Measurements from ENCODE around the gene CA10. TPM values are rescaled to one million over a fixed set of nuclear protein-coding genes. Genes with fewer than 3 reads are reported as not detected.

The CA10 gene
- total and polyA plus RNA-seq, 9 of the 15 experiments (the other 6 are each of a cell fraction or from before 2014, with no cell fraction given): not detected

DNA sequence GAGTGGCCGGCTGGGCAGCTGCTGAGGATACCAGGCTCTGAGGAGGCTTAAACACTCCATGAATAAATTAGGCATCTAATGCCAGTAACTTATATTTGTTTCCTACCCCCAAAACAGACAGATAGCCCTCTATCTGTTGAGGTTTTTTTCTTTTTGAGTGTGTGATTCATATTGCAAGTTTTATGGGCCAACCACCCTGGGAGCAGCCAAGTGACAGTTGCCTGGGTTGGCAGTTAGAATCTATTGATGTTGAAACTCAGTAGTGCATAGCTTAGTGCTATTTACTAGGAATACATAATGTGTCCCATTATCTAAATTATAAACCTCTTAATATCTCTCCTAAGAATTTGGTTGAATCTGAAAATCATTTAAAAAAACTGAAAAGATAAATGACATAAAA is 397.4 kb downstream of the CA10 start:
- CTCF ChIA-PET (ENCODE audit: low intra/inter-chr PET ratio): no interaction called here
- H3K9ac ChIP-seq (ENCODE audit: insufficient read depth in 1 of 2, low read depth in 2 of 2, low read length in 2 of 2): no peak overlapping the region
- in situ Hi-C loops (cut with MboI): no loop called here
- TF ChIP-seq NBN (IDR thresholded peaks at IDR 0.05; ENCODE audit: low read depth): no peak
- no peak for TF ChIP-seq EHMT2 (IDR thresholded peaks at IDR 0.05)
- TF ChIP-seq, protein P1, sequence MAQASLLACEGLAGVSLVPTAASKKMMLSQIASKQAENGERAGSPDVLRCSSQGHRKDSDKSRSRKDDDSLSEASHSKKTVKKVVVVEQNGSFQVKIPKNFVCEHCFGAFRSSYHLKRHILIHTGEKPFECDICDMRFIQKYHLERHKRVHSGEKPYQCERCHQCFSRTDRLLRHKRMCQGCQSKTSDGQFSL (CRISPR knock-in tag; IDR thresholded peaks at IDR 0.05): no peak
- TF ChIP-seq, protein P1 (tag; IDR thresholded peaks at IDR 0.05): no peak
- TF ChIP-seq RBM39 (optimal IDR thresholded peaks at IDR 0.05; ENCODE audit: low read depth, low read length): no peak
- TF ChIP-seq, protein P2, sequence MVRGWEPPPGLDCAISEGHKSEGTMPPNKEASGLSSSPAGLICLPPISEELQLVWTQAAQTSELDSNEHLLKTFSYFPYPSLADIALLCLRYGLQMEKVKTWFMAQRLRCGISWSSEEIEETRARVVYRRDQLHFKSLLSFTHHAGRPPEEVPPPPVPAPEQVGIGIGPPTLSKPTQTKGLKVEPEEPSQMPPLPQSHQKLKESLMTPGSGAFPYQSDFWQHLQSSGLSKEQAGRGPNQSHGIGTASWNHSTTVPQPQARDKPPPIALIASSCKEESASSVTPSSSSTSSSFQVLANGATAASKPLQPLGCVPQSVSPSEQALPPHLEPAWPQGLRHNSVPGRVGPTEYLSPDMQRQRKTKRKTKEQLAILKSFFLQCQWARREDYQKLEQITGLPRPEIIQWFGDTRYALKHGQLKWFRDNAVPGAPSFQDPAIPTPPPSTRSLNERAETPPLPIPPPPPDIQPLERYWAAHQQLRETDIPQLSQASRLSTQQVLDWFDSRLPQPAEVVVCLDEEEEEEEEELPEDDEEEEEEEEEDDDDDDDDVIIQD (CRISPR knock-in tag; IDR thresholded peaks at IDR 0.05): no peak
- TF ChIP-seq HNRNPH1 (optimal IDR thresholded peaks at IDR 0.05; ENCODE audit: low read depth, low read length): no peak
- TF ChIP-seq ZNF76 (CRISPR knock-in tag; IDR thresholded peaks at IDR 0.05; ENCODE audit: borderline replicate concordance): no peak
- TF ChIP-seq KDM4B (IDR thresholded peaks at IDR 0.05; ENCODE audit: borderline replicate concordance in 2 of 2, low read depth in 1 of 2): no peak
- TF ChIP-seq ZNF3 (CRISPR knock-in tag; IDR thresholded peaks at IDR 0.05): no peak
- TF ChIP-seq, protein P3, sequence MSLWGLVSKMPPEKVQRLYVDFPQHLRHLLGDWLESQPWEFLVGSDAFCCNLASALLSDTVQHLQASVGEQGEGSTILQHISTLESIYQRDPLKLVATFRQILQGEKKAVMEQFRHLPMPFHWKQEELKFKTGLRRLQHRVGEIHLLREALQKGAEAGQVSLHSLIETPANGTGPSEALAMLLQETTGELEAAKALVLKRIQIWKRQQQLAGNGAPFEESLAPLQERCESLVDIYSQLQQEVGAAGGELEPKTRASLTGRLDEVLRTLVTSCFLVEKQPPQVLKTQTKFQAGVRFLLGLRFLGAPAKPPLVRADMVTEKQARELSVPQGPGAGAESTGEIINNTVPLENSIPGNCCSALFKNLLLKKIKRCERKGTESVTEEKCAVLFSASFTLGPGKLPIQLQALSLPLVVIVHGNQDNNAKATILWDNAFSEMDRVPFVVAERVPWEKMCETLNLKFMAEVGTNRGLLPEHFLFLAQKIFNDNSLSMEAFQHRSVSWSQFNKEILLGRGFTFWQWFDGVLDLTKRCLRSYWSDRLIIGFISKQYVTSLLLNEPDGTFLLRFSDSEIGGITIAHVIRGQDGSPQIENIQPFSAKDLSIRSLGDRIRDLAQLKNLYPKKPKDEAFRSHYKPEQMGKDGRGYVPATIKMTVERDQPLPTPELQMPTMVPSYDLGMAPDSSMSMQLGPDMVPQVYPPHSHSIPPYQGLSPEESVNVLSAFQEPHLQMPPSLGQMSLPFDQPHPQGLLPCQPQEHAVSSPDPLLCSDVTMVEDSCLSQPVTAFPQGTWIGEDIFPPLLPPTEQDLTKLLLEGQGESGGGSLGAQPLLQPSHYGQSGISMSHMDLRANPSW (CRISPR knock-in tag; IDR thresholded peaks at IDR 0.05): no peak
- TF ChIP-seq, protein P4, sequence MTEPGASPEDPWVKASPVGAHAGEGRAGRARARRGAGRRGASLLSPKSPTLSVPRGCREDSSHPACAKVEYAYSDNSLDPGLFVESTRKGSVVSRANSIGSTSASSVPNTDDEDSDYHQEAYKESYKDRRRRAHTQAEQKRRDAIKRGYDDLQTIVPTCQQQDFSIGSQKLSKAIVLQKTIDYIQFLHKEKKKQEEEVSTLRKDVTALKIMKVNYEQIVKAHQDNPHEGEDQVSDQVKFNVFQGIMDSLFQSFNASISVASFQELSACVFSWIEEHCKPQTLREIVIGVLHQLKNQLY (CRISPR knock-in tag; conservative IDR thresholded peaks at IDR 0.05): no peak
- TF ChIP-seq KDM1A (IDR thresholded peaks at IDR 0.05): no peak
- TF ChIP-seq TEAD1 (CRISPR knock-in tag; IDR thresholded peaks at IDR 0.05): no peak
- TF ChIP-seq MEF2D (tag; conservative IDR thresholded peaks at IDR 0.05; ENCODE audit: low read depth): no peak
- H3K9me1 ChIP-seq (ENCODE audit: control insufficient read depth, insufficient read depth, low read length): no peaks in the 10 kb centered on the region
- H4K20me1 ChIP-seq (replicated peaks; ENCODE audit: control insufficient read depth, insufficient read depth, low read length): no peaks in the 10 kb centered on the region
- no peaks in the 10 kb centered on the region for H3K79me2 ChIP-seq (ENCODE audit: control insufficient read depth, insufficient read depth, low read length)
- no peaks in the 10 kb centered on the region for H3K9me3 ChIP-seq (replicated peaks; ENCODE audit: control insufficient read depth, insufficient read depth, low read depth, low read length)
- H3K4me3 ChIP-seq: no peak overlapping the region
- POLR2A ChIA-PET: no interaction called here
- H3K27me3 ChIP-seq (ENCODE audit: control insufficient read depth in 2 of 2, insufficient read depth in 2 of 2, low read length in 2 of 2): no peaks in the 10 kb centered on the region
- no peak overlapping the region for H3K27ac ChIP-seq (ENCODE audit: extremely low read depth, low read depth, low read length)
- no peak overlapping the region for H3K4me2 ChIP-seq (ENCODE audit: insufficient read depth, low read length)
- FAIRE-seq (no peak), ATAC-seq (no peak), DNase-seq (ENCODE audit: extremely low read depth in 1 of 4, low spot score in 3 of 4) (no peak)
- no peak overlapping the region for H2AFZ ChIP-seq (ENCODE audit: low read depth, low read length)
- H3K36me3 ChIP-seq (ENCODE audit: control insufficient read depth, insufficient read depth, low read length): no peaks in the 10 kb centered on the region
- no peaks in the 10 kb centered on the region for H3K4me1 ChIP-seq (replicated peaks in 1 of 2; ENCODE audit: control insufficient read depth in 2 of 2, insufficient read depth in 2 of 2, low read length in 2 of 2)
- WGBS (ENCODE audit: insufficient coverage, low coverage, missing lambda C conversion rate): 0% methylated on average over 1 of the region's 1 CpG
- BruUV-seq (replicated peaks): no TSS peak
- intact Hi-C loops (cut with micrococcal nuclease): no loop called here

Measured in K562 (cell line).